ENCODE data around the gene B4GALNT3.
A peak's percentile ranks its signal among the peaks of the same experiment; 100 is the strongest.

The B4GALNT3 gene

GRCh38 chr12:592024-592505, 132.3 kb downstream of the B4GALNT3 start:
- Histone ChIP-seq H3K14ac (ENCODE audit: low read length in 2 of 2) (no peak overlapping the region), H2BK12ac (ENCODE audit: low read length in 2 of 2) (no peak overlapping the region), H2BK15ac (ENCODE audit: low read depth, poor library complexity, severe bottlenecking) (no peak overlapping the region), H2AK5ac (ENCODE audit: low read length, severe bottlenecking) (no peak overlapping the region), H3K23ac (ENCODE audit: low read length in 2 of 2) (no peak overlapping the region), H2AFZ (ENCODE audit: low read depth, low read length) (no peak overlapping the region), H4K8ac (ENCODE audit: low read length) (no peak overlapping the region), H3K9ac (ENCODE audit: low read length) (no peak overlapping the region), H3K27ac (ENCODE audit: low read length, poor library complexity, severe bottlenecking) (no peak overlapping the region), H2BK120ac (ENCODE audit: low read depth, low read length) (no peak overlapping the region), H3K27me3 (ENCODE audit: control insufficient read depth in 1 of 2, insufficient read depth in 1 of 2, low read length in 2 of 2) (peaks cover 5 to 6% of the 10 kb centered on the region in 2 experiments), H3K4ac (ENCODE audit: low read depth in 1 of 2, low read length in 2 of 2) (no peak overlapping the region), H3K36me3 (ENCODE audit: control insufficient read depth in 1 of 2, insufficient read depth in 2 of 2, low read depth in 1 of 2, low read length in 2 of 2) (no peaks in the 10 kb centered on the region), H4K91ac (ENCODE audit: low read length) (no peak overlapping the region), H3K9me3 (ENCODE audit: control insufficient read depth, low read length) (no peaks in the 10 kb centered on the region), H3K4me3 (ENCODE audit: insufficient read depth in 1 of 2, low read depth in 1 of 2, low read length in 2 of 2) (no peak overlapping the region), H3K18ac (ENCODE audit: low read depth in 1 of 2, low read length in 2 of 2) (no peak overlapping the region), H3K4me2 (ENCODE audit: low read length, poor library complexity, severe bottlenecking) (no peak overlapping the region), H2BK5ac (ENCODE audit: low read depth, low read length, poor library complexity, severe bottlenecking) (no peak overlapping the region), H3K79me1 (replicated peaks; ENCODE audit: low read length, poor library complexity, severe bottlenecking) (no peaks in the 10 kb centered on the region), H3K4me1 (ENCODE audit: control insufficient read depth, insufficient read depth, low read depth, low read length) (peaks cover 2% of the 10 kb centered on the region)
- 94% methylated on average over 11 of the region's 11 CpGs for WGBS
- no peak for DNase-seq

DNA sequence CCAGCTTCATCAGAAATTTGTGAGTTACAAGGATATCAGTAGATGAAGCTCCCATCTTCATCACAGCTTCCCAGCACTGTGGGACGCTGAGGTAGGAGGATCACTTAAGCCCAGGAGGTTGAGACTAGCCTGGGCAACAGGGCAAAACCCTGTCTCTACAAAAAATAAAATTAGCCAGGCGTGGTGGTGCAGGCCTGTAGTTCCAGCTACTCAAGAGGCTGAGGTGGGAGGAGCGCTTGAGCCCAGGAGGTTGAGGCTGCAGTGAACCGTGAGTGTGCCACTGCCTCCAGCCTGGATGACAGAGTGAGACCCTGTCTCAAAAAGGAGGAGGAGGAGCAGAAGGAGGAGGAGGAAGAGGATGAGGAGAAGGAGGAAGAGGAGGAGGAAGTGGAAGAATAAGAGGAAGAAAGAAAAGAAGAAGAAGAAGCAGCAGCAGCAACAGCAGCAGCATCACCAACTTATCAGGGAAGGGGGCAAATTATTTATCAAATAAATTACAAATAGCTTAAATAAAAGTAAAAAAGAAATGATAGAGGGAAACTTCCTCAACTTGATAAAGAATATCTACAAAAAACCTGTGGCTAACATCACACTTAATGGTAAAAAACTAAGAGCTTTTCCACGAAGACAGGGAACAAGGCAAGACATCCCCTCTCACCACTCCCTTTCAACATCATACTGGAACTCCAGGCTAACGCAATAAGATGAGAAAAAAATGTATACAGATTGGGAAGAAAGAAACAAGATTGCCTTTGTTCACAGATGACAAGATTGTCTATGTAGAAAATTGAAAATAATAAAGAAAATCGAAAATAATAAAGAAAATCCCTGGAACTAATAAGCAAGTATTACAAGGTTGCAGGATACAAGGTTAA, 133.9 kb downstream of the B4GALNT3 start:
- H3K4me3 ChIP-seq (ENCODE audit: insufficient read depth in 1 of 2, low read depth in 1 of 2, low read length in 2 of 2), result no peak overlapping the region
- peaks cover 3% of the 10 kb centered on the region for H3K4me1 ChIP-seq (ENCODE audit: control insufficient read depth, insufficient read depth, low read depth, low read length)
- H3K14ac ChIP-seq (ENCODE audit: low read length in 2 of 2), result no peak overlapping the region
- H3K9me3 ChIP-seq (ENCODE audit: control insufficient read depth, low read length), result no peaks in the 10 kb centered on the region
- H2BK12ac ChIP-seq (ENCODE audit: low read length in 2 of 2), result no peak overlapping the region
- H3K4me2 ChIP-seq (ENCODE audit: low read length, poor library complexity, severe bottlenecking), result no peak overlapping the region
- H3K23ac ChIP-seq (ENCODE audit: low read length in 2 of 2), result no peak overlapping the region
- H3K27me3 ChIP-seq (ENCODE audit: control insufficient read depth in 1 of 2, insufficient read depth in 1 of 2, low read length in 2 of 2), result peaks cover 5 to 6% of the 10 kb centered on the region in 2 experiments
- H3K27ac ChIP-seq (ENCODE audit: low read length, poor library complexity, severe bottlenecking), result no peak overlapping the region
- no peak overlapping the region for H4K8ac ChIP-seq (ENCODE audit: low read length)
- no peak overlapping the region for H2BK15ac ChIP-seq (ENCODE audit: low read depth, poor library complexity, severe bottlenecking)
- H3K9ac ChIP-seq (ENCODE audit: low read length), result no peak overlapping the region
- no peak overlapping the region for H3K4ac ChIP-seq (ENCODE audit: low read depth in 1 of 2, low read length in 2 of 2)
- H3K79me1 ChIP-seq (replicated peaks; ENCODE audit: low read length, poor library complexity, severe bottlenecking), result no peaks in the 10 kb centered on the region
- no peak overlapping the region for H3K18ac ChIP-seq (ENCODE audit: low read depth in 1 of 2, low read length in 2 of 2)
- no peak overlapping the region for H2BK5ac ChIP-seq (ENCODE audit: low read depth, low read length, poor library complexity, severe bottlenecking)
- no peak for DNase-seq
- H2BK120ac ChIP-seq (ENCODE audit: low read depth, low read length), result no peak overlapping the region
- no peak overlapping the region for H2AFZ ChIP-seq (ENCODE audit: low read depth, low read length)
- 80% methylated on average over 4 of the region's 7 CpGs for WGBS
- no peaks in the 10 kb centered on the region for H3K36me3 ChIP-seq (ENCODE audit: control insufficient read depth in 1 of 2, insufficient read depth in 2 of 2, low read depth in 1 of 2, low read length in 2 of 2)
- no peak overlapping the region for H2AK5ac ChIP-seq (ENCODE audit: low read length, severe bottlenecking)
- no peak overlapping the region for H4K91ac ChIP-seq (ENCODE audit: low read length)

GRCh38 chr12:597926-598568, 138.3 kb downstream of the B4GALNT3 start:
- Histone ChIP-seq H3K79me1 (replicated peaks; ENCODE audit: low read length, poor library complexity, severe bottlenecking) (no peaks in the 10 kb centered on the region), H3K9me3 (ENCODE audit: control insufficient read depth, low read length) (no peaks in the 10 kb centered on the region), H2BK5ac (ENCODE audit: low read depth, low read length, poor library complexity, severe bottlenecking) (no peak overlapping the region), H3K9ac (ENCODE audit: low read length) (no peak overlapping the region), H3K4me1 (ENCODE audit: control insufficient read depth, insufficient read depth, low read depth, low read length) (peaks cover 3% of the 10 kb centered on the region), H3K27ac (ENCODE audit: low read length, poor library complexity, severe bottlenecking) (no peak overlapping the region), H3K14ac (ENCODE audit: low read length in 2 of 2) (peak overlapping the region in 1 of 2 experiments; percentile 48), H2BK12ac (ENCODE audit: low read length in 2 of 2) (peak overlapping the region in 1 of 2 experiments; percentile 39), H2AFZ (ENCODE audit: low read depth, low read length) (peak overlapping the region; percentile 27), H3K36me3 (ENCODE audit: control insufficient read depth in 1 of 2, insufficient read depth in 2 of 2, low read depth in 1 of 2, low read length in 2 of 2) (no peaks in the 10 kb centered on the region), H4K8ac (ENCODE audit: low read length) (peak overlapping the region; percentile 19), H3K4ac (ENCODE audit: low read depth in 1 of 2, low read length in 2 of 2) (no peak overlapping the region), H3K27me3 (ENCODE audit: control insufficient read depth in 1 of 2, insufficient read depth in 1 of 2, low read length in 2 of 2) (no peaks in the 10 kb centered on the region), H2AK5ac (ENCODE audit: low read length, severe bottlenecking) (peak overlapping the region; percentile 38), H3K4me2 (ENCODE audit: low read length, poor library complexity, severe bottlenecking) (no peak overlapping the region), H2BK120ac (ENCODE audit: low read depth, low read length) (no peak overlapping the region), H3K4me3 (ENCODE audit: insufficient read depth in 1 of 2, low read depth in 1 of 2, low read length in 2 of 2) (no peak overlapping the region), H3K18ac (ENCODE audit: low read depth in 1 of 2, low read length in 2 of 2) (no peak overlapping the region), H2BK15ac (ENCODE audit: low read depth, poor library complexity, severe bottlenecking) (no peak overlapping the region), H3K23ac (ENCODE audit: low read length in 2 of 2) (no peak overlapping the region), H4K91ac (ENCODE audit: low read length) (no peak overlapping the region)
- no peak for DNase-seq
- 70% methylated on average over 7 of the region's 13 CpGs for WGBS

DNA sequence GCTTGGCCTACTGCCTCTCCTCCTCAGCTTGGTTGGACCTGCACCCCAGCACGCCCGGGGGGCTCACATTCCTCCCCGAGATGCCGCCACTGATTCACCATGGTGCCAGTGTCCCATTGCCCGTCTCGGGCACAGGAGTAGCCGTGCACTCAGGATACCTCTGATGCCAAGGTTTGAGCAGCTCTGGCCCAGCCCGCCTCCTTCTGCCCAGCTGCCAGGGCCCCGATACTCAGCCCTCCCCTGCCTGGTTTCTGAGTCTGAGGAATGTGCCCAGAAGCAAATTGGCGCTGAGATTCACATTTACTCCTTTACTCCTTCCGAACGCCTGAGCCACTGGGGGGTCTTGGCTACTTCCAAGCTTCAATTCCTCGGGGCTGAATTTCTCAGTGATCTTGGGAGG, 140.0 kb downstream of the B4GALNT3 start:
- Histone ChIP-seq H3K4me1 (ENCODE audit: control insufficient read depth, insufficient read depth, low read depth, low read length) (peaks cover 3% of the 10 kb centered on the region), H2BK15ac (ENCODE audit: low read depth, poor library complexity, severe bottlenecking) (no peak overlapping the region), H4K8ac (ENCODE audit: low read length) (no peak overlapping the region), H2BK5ac (ENCODE audit: low read depth, low read length, poor library complexity, severe bottlenecking) (no peak overlapping the region), H2AFZ (ENCODE audit: low read depth, low read length) (no peak overlapping the region), H3K23ac (ENCODE audit: low read length in 2 of 2) (no peak overlapping the region), H3K14ac (ENCODE audit: low read length in 2 of 2) (peak overlapping the region in 1 of 2 experiments; percentile 77), H4K91ac (ENCODE audit: low read length) (no peak overlapping the region), H3K4me2 (ENCODE audit: low read length, poor library complexity, severe bottlenecking) (no peak overlapping the region), H3K18ac (ENCODE audit: low read depth in 1 of 2, low read length in 2 of 2) (peak overlapping the region in 1 of 2 experiments; percentile 21), H2AK5ac (ENCODE audit: low read length, severe bottlenecking) (no peak overlapping the region), H2BK12ac (ENCODE audit: low read length in 2 of 2) (no peak overlapping the region), H2BK120ac (ENCODE audit: low read depth, low read length) (no peak overlapping the region), H3K4me3 (ENCODE audit: insufficient read depth in 1 of 2, low read depth in 1 of 2, low read length in 2 of 2) (no peak overlapping the region), H3K36me3 (ENCODE audit: control insufficient read depth in 1 of 2, insufficient read depth in 2 of 2, low read depth in 1 of 2, low read length in 2 of 2) (no peaks in the 10 kb centered on the region), H3K79me1 (replicated peaks; ENCODE audit: low read length, poor library complexity, severe bottlenecking) (no peaks in the 10 kb centered on the region), H3K9ac (ENCODE audit: low read length) (no peak overlapping the region), H3K9me3 (ENCODE audit: control insufficient read depth, low read length) (no peaks in the 10 kb centered on the region), H3K27me3 (ENCODE audit: control insufficient read depth in 1 of 2, insufficient read depth in 1 of 2, low read length in 2 of 2) (no peaks in the 10 kb centered on the region), H3K27ac (ENCODE audit: low read length, poor library complexity, severe bottlenecking) (no peak overlapping the region), H3K4ac (ENCODE audit: low read depth in 1 of 2, low read length in 2 of 2) (no peak overlapping the region)
- 94% methylated on average over 13 of the region's 13 CpGs for WGBS
- DNase-seq, result no peak

All from mesenchymal stem cell (in vitro differentiated cells and primary cell).